Sigmoid colon (tissue), 4 donors: ENCODE results near the gene FRY.

Experiments
- CTCF ChIP-seq, 4 experiments: fragments of 450-650 bp in 3 of 4; fragments of 200-600 bp in 1 of 4; IDR thresholded peaks; one replicate each; pipeline ENCODE4 v1.5.1; 2016 to 2019; ENCODE audit warnings: antibody characterized with exemption in 4 of 4, mild to moderate bottlenecking in 3 of 4, moderate library complexity in 2 of 4
- POLR2A ChIP-seq, 2 donors: fragments of 450-650 bp; IDR thresholded peaks; one replicate each; pipeline ENCODE4 v1.6.1; 2016; ENCODE audit warnings: antibody characterized with exemption in 2 of 2, mild to moderate bottlenecking in 2 of 2, moderate library complexity in 2 of 2
- POLR2AphosphoS5 ChIP-seq, 4 donors: sonication (generic); formaldehyde crosslinking; IDR thresholded peaks; one replicate each; pipeline ENCODE4 v1.6.1; 2017; ENCODE audit warnings: antibody characterized with exemption in 4 of 4

GRCh38 chr13:32147976-32148375, 116.4 kb downstream of the FRY start:
- TF ChIP-seq CTCF (IDR thresholded peaks at IDR 0.05) (no peak), POLR2A (IDR thresholded peaks at IDR 0.05) (no peak), POLR2AphosphoS5 (IDR thresholded peaks at IDR 0.05) (no peak)
